ENCODE data around the gene SFXN5. TPM values are rescaled to one million over a fixed set of nuclear protein-coding genes. Genes with fewer than 3 reads are reported as not detected.

The SFXN5 gene
- total and polyA plus RNA-seq, 2 experiments from 2014 or later, result 10.0 to 16.4 TPM

DNA sequence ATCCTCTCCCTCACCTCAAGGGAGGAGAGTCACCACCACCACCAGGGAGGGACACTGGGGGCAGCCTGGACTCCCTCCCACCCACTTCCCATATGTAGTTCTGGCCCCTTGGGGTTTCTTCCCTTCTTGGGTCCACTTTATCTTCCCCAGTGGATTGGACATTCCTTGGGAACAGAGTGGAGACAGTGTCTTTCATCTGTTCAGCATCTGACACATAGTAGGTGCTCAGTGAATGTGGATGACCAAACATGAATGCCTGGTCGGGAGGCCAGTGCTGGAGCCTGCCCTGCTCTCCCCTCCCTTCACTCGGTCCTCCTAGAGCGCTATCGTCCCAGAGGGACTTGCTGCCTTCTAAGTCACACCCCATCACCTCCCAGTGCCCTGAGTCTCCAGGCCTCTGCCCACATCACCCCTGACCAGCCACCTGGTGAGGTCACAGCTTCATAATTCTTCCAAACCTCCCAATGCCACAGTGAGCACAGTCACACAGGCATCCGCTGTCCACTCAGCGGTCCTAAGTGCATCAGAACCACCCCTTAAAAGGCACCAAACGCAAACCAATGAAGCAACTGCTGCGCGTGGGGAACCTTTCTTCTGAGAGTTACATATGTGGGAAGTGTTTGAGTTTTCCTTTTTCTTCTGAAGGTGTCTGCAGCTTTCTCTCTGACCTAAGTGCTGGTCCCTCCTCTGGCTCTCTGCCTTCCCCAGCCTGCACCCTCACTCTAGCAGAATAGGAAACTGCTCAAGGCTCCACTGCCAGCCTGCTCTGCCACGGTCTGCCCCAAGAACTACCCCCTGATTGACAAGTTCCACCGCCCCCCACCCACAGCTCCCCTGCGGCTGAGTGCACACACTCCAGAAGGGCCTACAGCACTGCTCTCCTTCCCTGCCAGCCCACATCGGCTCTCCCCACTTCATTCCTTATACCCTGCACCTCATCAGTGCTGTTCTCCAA is 7.2 kb upstream of the SFXN5 start:
- Histone ChIP-seq H3K36me3 (ENCODE audit: low read depth) (no peaks in the 10 kb centered on the region; the same call in 1 of the 2 replicates), H3K4me2 (ENCODE audit: unreplicated experiment) (no peak overlapping the region), H4K20me1 (ENCODE audit: insufficient read depth) (no peaks in the 10 kb centered on the region; the same call in none of the 2 replicates), H3K9me3 (ENCODE audit: low read depth) (no peaks in the 10 kb centered on the region), H3K27ac (no peak overlapping the region), H3K9ac (no peak overlapping the region), H3F3A (ENCODE audit: insufficient read depth) (0 out of 2 replicates have a peak, but pooled peaks cover 4% of the 10 kb centered on the region), H3K4me3 (no peak overlapping the region), H3K27me3 (replicated peaks; ENCODE audit: insufficient read depth) (no peaks in the 10 kb centered on the region), H3K9me2 (ENCODE audit: insufficient read depth) (no peaks in the 10 kb centered on the region), H3K4me1 (ENCODE audit: insufficient read depth) (no peaks in the 10 kb centered on the region), H2AFZ (no peak overlapping the region), H3K79me2 (ENCODE audit: insufficient read depth) (peaks cover 71% of the 10 kb centered on the region)
- no peak for DNase-seq
- 78 to 80% methylated on average over 13 of the region's 13 CpGs for WGBS, 2 experiments (ENCODE audit: low coverage in 1 of 2, low lambda C conversion rate in 2 of 2, missing lambda C conversion rate in 2 of 2)
- no peak for TF ChIP-seq EZH2phosphoT487 (IDR thresholded peaks at IDR 0.05; ENCODE audit: insufficient read depth, low read depth)
- TF ChIP-seq EZH2 (IDR thresholded peaks at IDR 0.05; ENCODE audit: insufficient read depth, poor library complexity, severe bottlenecking), result no peak
- in situ Hi-C loops (cut with MboI), result no loop called here

DNA sequence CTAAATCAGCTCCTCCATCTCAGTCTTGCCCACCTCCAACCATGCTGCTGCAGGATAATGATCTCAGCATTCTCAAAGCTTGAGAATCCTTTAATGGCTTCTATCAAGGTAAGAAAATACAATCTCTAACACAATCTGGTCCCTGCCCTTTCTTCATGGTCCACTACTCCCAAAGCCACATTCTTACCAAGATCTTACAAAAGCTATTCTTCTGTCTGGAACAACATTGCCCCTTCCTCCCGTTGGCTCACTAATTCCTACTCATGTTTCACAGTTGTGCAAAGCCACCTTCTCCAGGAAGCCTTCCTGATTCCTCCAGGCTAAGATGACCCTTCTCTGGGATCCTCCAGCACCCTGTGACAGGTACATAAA is 5.9 kb upstream of the SFXN5 start:
- Histone ChIP-seq H3K79me2 (ENCODE audit: insufficient read depth) (peaks cover 58% of the 10 kb centered on the region), H3K36me3 (ENCODE audit: low read depth) (no peaks in the 10 kb centered on the region; the same call in 1 of the 2 replicates), H3K9me3 (ENCODE audit: low read depth) (no peaks in the 10 kb centered on the region), H3K9ac (no peak overlapping the region), H3K4me3 (no peak overlapping the region), H4K20me1 (ENCODE audit: insufficient read depth) (no peaks in the 10 kb centered on the region; the same call in none of the 2 replicates), H3K9me2 (ENCODE audit: insufficient read depth) (no peaks in the 10 kb centered on the region), H3F3A (ENCODE audit: insufficient read depth) (peaks cover 9% of the 10 kb centered on the region), H3K27me3 (replicated peaks; ENCODE audit: insufficient read depth) (no peaks in the 10 kb centered on the region), H3K4me2 (ENCODE audit: unreplicated experiment) (no peak overlapping the region), H3K4me1 (ENCODE audit: insufficient read depth) (no peaks in the 10 kb centered on the region), H3K27ac (no peak overlapping the region), H2AFZ (no peak overlapping the region)
- no peak for TF ChIP-seq EZH2phosphoT487 (IDR thresholded peaks at IDR 0.05; ENCODE audit: insufficient read depth, low read depth)
- no peak for TF ChIP-seq EZH2 (IDR thresholded peaks at IDR 0.05; ENCODE audit: insufficient read depth, poor library complexity, severe bottlenecking)
- in situ Hi-C loops (cut with MboI), result no loop called here
- no peak for DNase-seq
- 100% methylated on average over 1 of the region's 1 CpG for WGBS, 2 experiments (ENCODE audit: low coverage in 1 of 2, low lambda C conversion rate in 2 of 2, missing lambda C conversion rate in 2 of 2)

DNA sequence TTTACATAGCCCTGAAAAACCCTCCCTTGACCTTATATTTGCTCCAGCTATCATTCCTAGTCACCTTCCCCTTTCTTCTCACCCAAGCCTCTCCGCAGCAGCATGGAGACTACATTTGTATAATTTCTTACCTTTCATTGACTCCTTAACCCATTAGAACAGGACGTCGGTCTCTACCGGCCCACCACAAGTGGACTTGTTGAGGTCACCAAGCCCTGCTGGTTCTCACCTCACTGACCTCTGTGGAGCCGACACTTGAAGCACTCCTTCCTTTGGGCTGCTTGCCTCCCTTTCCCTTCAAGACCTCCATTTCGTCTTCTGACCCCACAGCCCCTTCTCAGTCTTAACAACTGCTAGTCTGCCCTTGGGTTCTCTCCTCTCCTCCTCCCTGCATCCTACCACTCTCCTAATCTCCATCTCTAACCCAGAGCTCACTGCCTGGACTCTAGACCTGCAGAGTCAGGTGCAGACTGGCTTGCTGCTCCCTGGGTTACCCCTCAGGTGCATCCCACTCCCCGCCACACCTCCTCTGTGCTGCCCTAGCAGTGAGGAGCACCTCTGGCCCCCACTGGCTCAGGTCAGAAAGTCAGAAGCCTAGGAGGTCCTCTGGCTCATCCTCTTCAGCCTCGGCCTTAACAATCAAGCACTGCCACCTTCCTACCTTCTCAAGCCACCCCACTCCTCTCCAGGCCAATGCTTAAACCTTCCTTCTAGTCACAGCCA is 5.3 kb upstream of the SFXN5 start:
- WGBS, 2 experiments (ENCODE audit: low coverage in 1 of 2, low lambda C conversion rate in 2 of 2, missing lambda C conversion rate in 2 of 2), result 85 to 89% methylated on average over 8 of the region's 8 CpGs
- Histone ChIP-seq H3K36me3 (ENCODE audit: low read depth) (no peaks in the 10 kb centered on the region; the same call in 1 of the 2 replicates), H3K27ac (no peak overlapping the region), H3K9me2 (ENCODE audit: insufficient read depth) (no peaks in the 10 kb centered on the region), H3K4me2 (ENCODE audit: unreplicated experiment) (no peak overlapping the region), H3K4me1 (ENCODE audit: insufficient read depth) (no peaks in the 10 kb centered on the region), H3K9ac (no peak overlapping the region), H3K27me3 (replicated peaks; ENCODE audit: insufficient read depth) (no peaks in the 10 kb centered on the region), H4K20me1 (ENCODE audit: insufficient read depth) (no peaks in the 10 kb centered on the region; the same call in none of the 2 replicates), H3F3A (ENCODE audit: insufficient read depth) (peaks cover 9% of the 10 kb centered on the region), H3K9me3 (ENCODE audit: low read depth) (no peaks in the 10 kb centered on the region), H3K4me3 (no peak overlapping the region), H3K79me2 (ENCODE audit: insufficient read depth) (peaks cover 52% of the 10 kb centered on the region), H2AFZ (no peak overlapping the region)
- in situ Hi-C loops (cut with MboI), result no loop called here
- DNase-seq, result no peak
- TF ChIP-seq EZH2phosphoT487 (IDR thresholded peaks at IDR 0.05; ENCODE audit: insufficient read depth, low read depth) (no peak), EZH2 (IDR thresholded peaks at IDR 0.05; ENCODE audit: insufficient read depth, poor library complexity, severe bottlenecking) (no peak)
